GM23338 (cell line): ENCODE data around the gene CCDC92. TPM values are rescaled to one million over a fixed set of nuclear protein-coding genes. Genes with fewer than 3 reads are reported as not detected.

Experiments used
- ATAC-seq: fragments of 200-7000 bp; cut with Tn5 transposase; 3 replicates; pipeline ENCODE4 v1.9.1; 2020
- DNase-seq: peaks from one replicate; pipeline ENCODE4 v3.0.0-alpha.2; 2015; ENCODE audit warnings: low spot score
- H2AFZ ChIP-seq: fragments of 200-600 bp; sonication (generic); 2 replicates; pipeline ENCODE4 v1.8.0; 2016; ENCODE audit warnings: antibody characterized with exemption, mild to moderate bottlenecking, moderate library complexity
- H3F3A ChIP-seq: fragments of 200-600 bp; sonication (generic); replicated peaks from 2 replicates; pipeline ENCODE4 v1.8.0; 2017; ENCODE audit warnings: antibody characterized with exemption, mixed run types, low read depth
- H3K27ac ChIP-seq: fragments of 200-600 bp; sonication (generic); 2 replicates; pipeline ENCODE4 v1.6.1; 2016; ENCODE audit warnings: low read depth
- H3K27me3 ChIP-seq: fragments of 200-600 bp; sonication (generic); 2 replicates; pipeline ENCODE4 v1.8.0; 2016; ENCODE audit warnings: mild to moderate bottlenecking, mixed run types, moderate library complexity; ENCODE audit not compliant: insufficient read depth
- H3K36me3 ChIP-seq: fragments of 200-600 bp; sonication (generic); 2 replicates; pipeline ENCODE4 v1.8.0; 2016; ENCODE audit warnings: mild to moderate bottlenecking; ENCODE audit not compliant: insufficient read depth
- H3K4me1 ChIP-seq: fragments of 200-600 bp; sonication (generic); 2 replicates; pipeline ENCODE4 v1.8.0; 2016; ENCODE audit warnings: mild to moderate bottlenecking, moderate library complexity; ENCODE audit not compliant: insufficient read depth
- H3K4me2 ChIP-seq: fragments of 200-600 bp; sonication (generic); 2 replicates; pipeline ENCODE4 v1.7.1; 2017; ENCODE audit warnings: mixed run types
- H3K4me3 ChIP-seq: fragments of 200-600 bp; sonication (generic); 2 replicates; pipeline ENCODE4 v1.6.1; 2016; ENCODE audit warnings: mixed run types
- H3K79me2 ChIP-seq: fragments of 200-600 bp; sonication (generic); replicated peaks from 2 replicates; pipeline ENCODE4 v1.8.0; 2017; ENCODE audit warnings: mild to moderate bottlenecking; ENCODE audit not compliant: insufficient read depth
- H3K9me2 ChIP-seq: fragments of 200-600 bp; sonication (generic); 2 replicates; pipeline ENCODE4 v1.8.0; 2017; ENCODE audit not compliant: insufficient read depth
- H4K20me1 ChIP-seq: fragments of 200-600 bp; sonication (generic); replicated peaks from 2 replicates; pipeline ENCODE4 v1.8.0; 2017; ENCODE audit warnings: mild to moderate bottlenecking; ENCODE audit not compliant: insufficient read depth
- H3K27ac Mint-ChIP-seq: 2 replicates; pipeline ENCODE4 v1.8.0; 2020; ENCODE audit warnings: inconsistent platforms, mild to moderate bottlenecking, moderate library complexity, mixed read lengths
- H3K27me3 Mint-ChIP-seq: 3 replicates; pipeline ENCODE4 v1.8.0; 2022; ENCODE audit warnings: low read depth, mild to moderate bottlenecking, moderate library complexity, mixed read lengths, inconsistent platforms; ENCODE audit not compliant: insufficient read depth, poor library complexity
- H3K36me3 Mint-ChIP-seq: 3 replicates; pipeline ENCODE4 v1.8.0; 2021; ENCODE audit warnings: low read depth, mild to moderate bottlenecking, inconsistent platforms, moderate library complexity, mixed read lengths
- H3K4me1 Mint-ChIP-seq: 3 replicates; pipeline ENCODE4 v1.8.0; 2020; ENCODE audit warnings: mild to moderate bottlenecking, inconsistent platforms, mixed read lengths
- H3K4me3 Mint-ChIP-seq: 3 replicates; pipeline ENCODE4 v1.8.0; 2021; ENCODE audit warnings: moderate library complexity, mild to moderate bottlenecking, inconsistent platforms, mixed read lengths
- H3K9me3 Mint-ChIP-seq: 3 replicates; pipeline ENCODE4 v1.8.0; 2020; ENCODE audit warnings: moderate library complexity, mild to moderate bottlenecking, inconsistent platforms, mixed read lengths
- ETS1 ChIP-seq: IDR thresholded peaks from 2 replicates; pipeline ENCODE4 v1.6.1; 2016; ENCODE audit warnings: antibody characterized with exemption
- EZH2 ChIP-seq: fragments of 200-600 bp; sonication (generic); IDR thresholded peaks from one replicate; pipeline ENCODE4 v1.8.0; 2017; ENCODE audit warnings: antibody characterized with exemption, mild to moderate bottlenecking, low read depth; ENCODE audit not compliant: unreplicated experiment
- EZH2phosphoT487 ChIP-seq: fragments of 200-600 bp; sonication (generic); IDR thresholded peaks from one replicate; pipeline ENCODE4 v1.8.1; 2018; ENCODE audit warnings: antibody characterized with exemption; ENCODE audit not compliant: unreplicated experiment
- POLR2AphosphoS5 ChIP-seq: IDR thresholded peaks from 2 replicates; pipeline ENCODE4 v1.6.1; 2016; ENCODE audit warnings: antibody characterized with exemption, low read depth
- REST ChIP-seq: IDR thresholded peaks from one replicate; pipeline ENCODE4 v1.6.1; 2018; ENCODE audit warnings: antibody characterized with exemption; ENCODE audit not compliant: unreplicated experiment
- ZNF114 ChIP-seq: fragments of 250-450 bp; sonication (Bioruptor Pico); IDR thresholded peaks from 2 replicates; pipeline ENCODE4 v1.5.0; 2020; ENCODE audit warnings: mild to moderate bottlenecking, moderate library complexity
- ZNF331 ChIP-seq: fragments of 250-450 bp; sonication (Bioruptor Pico); IDR thresholded peaks from 2 replicates; pipeline ENCODE4 v1.5.0; 2020; ENCODE audit warnings: low read depth, mild to moderate bottlenecking, moderate library complexity
- ZNF462 ChIP-seq: fragments of 250-450 bp; sonication (Bioruptor Pico); IDR thresholded peaks from 2 replicates; pipeline ENCODE4 v1.5.0; 2020; ENCODE audit warnings: mild to moderate bottlenecking, moderate library complexity
- polyA plus RNA-seq: library from polyadenylated mRNA; unstranded; fragments of >200 nt; fragmentation: Nextera tagmentation; extraction: Ambion mirVana; gene quantifications from 2 replicates; pipeline ENCODE4 v1.2.1, GENCODE V29; 2016
- total RNA-seq: library from RNA; depleted of rRNA; stranded (reverse); fragments of >200 nt; shearing (Covaris generic); gene quantifications from 2 replicates; pipeline ENCODE4 v1.2.3, GENCODE V29; 2014

Gene CCDC92
- total and polyA plus RNA-seq, 2 experiments from 2014 or later: 0.08 to 0.31 TPM

- no peaks in the 10 kb centered on the region for H3F3A ChIP-seq
- no peaks in the 10 kb centered on the region for H3K4me1 ChIP-seq
- H3K27ac ChIP-seq: no peak overlapping the region
- Mint-ChIP-seq H3K36me3 (peaks cover 2% of the 10 kb centered on the region; the same call in 1 of the 3 replicates), H3K4me3 (no peak overlapping the region), H3K27me3 (peaks cover 15% of the 10 kb centered on the region), H3K9me3 (peaks cover 14% of the 10 kb centered on the region), H3K4me1 (peaks cover 3% of the 10 kb centered on the region), H3K27ac (no peak overlapping the region)
- no peak overlapping the region for H3K4me2 ChIP-seq
- no peaks in the 10 kb centered on the region for H3K9me2 ChIP-seq
- H3K79me2 ChIP-seq: no peaks in the 10 kb centered on the region
- no peak overlapping the region for H3K4me3 ChIP-seq
- no peaks in the 10 kb centered on the region for H4K20me1 ChIP-seq
- TF ChIP-seq POLR2AphosphoS5 (no peak), ZNF114 (CRISPR knock-in tag) (no peak), ZNF331 (CRISPR knock-in tag) (no peak), ETS1 (no peak), EZH2 (no peak), REST (no peak), EZH2phosphoT487 (no peak)
- no peaks in the 10 kb centered on the region; the same call in 1 of the 2 replicates for H3K36me3 ChIP-seq
- H3K27me3 ChIP-seq: no peaks in the 10 kb centered on the region
- H2AFZ ChIP-seq: no peak overlapping the region
- ATAC-seq (no peak), DNase-seq (no peak)
Observed at GRCh38 chr12:123940627-123940966, 32.0 kb downstream of the CCDC92 start.

- H3F3A ChIP-seq: no peaks in the 10 kb centered on the region
- Mint-ChIP-seq H3K36me3 (peaks cover 2% of the 10 kb centered on the region; the same call in 1 of the 3 replicates), H3K4me1 (peaks cover 3% of the 10 kb centered on the region), H3K9me3 (peaks cover 14% of the 10 kb centered on the region), H3K27me3 (peaks cover 12% of the 10 kb centered on the region), H3K27ac (no peak overlapping the region), H3K4me3 (no peak overlapping the region)
- H2AFZ ChIP-seq: no peak overlapping the region
- ATAC-seq: no peak
- no peaks in the 10 kb centered on the region for H4K20me1 ChIP-seq
- H3K9me2 ChIP-seq: no peaks in the 10 kb centered on the region
- H3K4me1 ChIP-seq: no peaks in the 10 kb centered on the region
- no peak overlapping the region for H3K27ac ChIP-seq
- H3K79me2 ChIP-seq: no peaks in the 10 kb centered on the region
- DNase-seq: no peak
- H3K4me3 ChIP-seq: no peak overlapping the region
- no peaks in the 10 kb centered on the region for H3K27me3 ChIP-seq
- no peaks in the 10 kb centered on the region; the same call in 1 of the 2 replicates for H3K36me3 ChIP-seq
- no peak overlapping the region for H3K4me2 ChIP-seq
- TF ChIP-seq ETS1 (no peak), EZH2 (no peak), ZNF462 (CRISPR knock-in tag) (no peak)
Observed at GRCh38 chr12:123939716-123940626, 32.7 kb downstream of the CCDC92 start.
